Coronary artery (tissue), 2 donors: ENCODE data around the gene MPP2.

Experiments
- DNase-seq: peaks from one replicate; pipeline ENCODE4 v3.0.0-alpha.2; 2017; ENCODE audit warnings: low spot score
- H3K27ac ChIP-seq, 2 donors: fragments of 200-600 bp; sonication (generic); one replicate each; pipeline ENCODE4 v1.5.1; 2016 to 2019
- H3K4me3 ChIP-seq: fragments of 200-600 bp; sonication (generic); 2 replicates; pipeline ENCODE4 v1.5.1; 2016; ENCODE audit warnings: mild to moderate bottlenecking, moderate library complexity
- CTCF ChIP-seq: fragments of 200-600 bp; sonication (generic); IDR thresholded peaks from one replicate; pipeline ENCODE4 v1.5.1; 2019; ENCODE audit warnings: antibody characterized with exemption

Gene MPP2

GRCh38 chr17:43909537-43910231 is 2.3 kb upstream of the MPP2 start:
- no peak for TF ChIP-seq CTCF
- Histone ChIP-seq H3K27ac (no peak overlapping the region), H3K4me3 (no peak overlapping the region)
- no peak for DNase-seq

GRCh38 chr17:43907998-43908721 is 824 bp upstream of the MPP2 start:
- peak overlapping the region; percentile 86 for H3K4me3 ChIP-seq
- TF ChIP-seq CTCF, result no peak
- H3K27ac ChIP-seq, result peak overlapping the region; percentile 93 to 96
- DNase-seq, result peak; percentile 88

- Histone ChIP-seq H3K27ac (peak overlapping the region; percentile 93 to 96), H3K4me3 (peak overlapping the region; percentile 86)
- no peak for TF ChIP-seq CTCF
- DNase-seq, result no peak
Measured at GRCh38 chr17:43906951-43907424, 348 bp downstream of the MPP2 start.

- DNase-seq, result peak; percentile 84
- H3K27ac ChIP-seq, result peak overlapping the region; percentile 93 to 96
- peak overlapping the region; percentile 86 for H3K4me3 ChIP-seq
- no peak for TF ChIP-seq CTCF
Measured at GRCh38 chr17:43905985-43906852, 1.1 kb downstream of the MPP2 start.

- H3K4me3 ChIP-seq, result peak overlapping the region; percentile 86
- DNase-seq, result no peak
- peak overlapping the region in 1 of 2 donors; percentile 93 for H3K27ac ChIP-seq
- no peak for TF ChIP-seq CTCF
Measured at GRCh38 chr17:43905400-43905984, 1.8 kb downstream of the MPP2 start.

- Histone ChIP-seq H3K4me3 (no peak overlapping the region), H3K27ac (no peak overlapping the region)
- TF ChIP-seq CTCF, result no peak
- DNase-seq, result no peak
Measured at GRCh38 chr17:43901861-43902589, 5.3 kb downstream of the MPP2 start.
